NB4 (cell line): ENCODE results near the gene TRIM6.
A peak's percentile ranks its signal among the peaks of the same experiment; 100 is the strongest.

Experiments used
- DNase-seq: peaks from one replicate; pipeline ENCODE4 v3.0.0; 2010; ENCODE audit warnings: low read depth
- H3K4me3 ChIP-seq: one replicate; pipeline ENCODE4 v1.5.1; 2011; ENCODE audit warnings: mild to moderate bottlenecking, low read depth, low read length, moderate library complexity
- CTCF ChIP-seq: IDR thresholded peaks from one replicate; pipeline ENCODE4 v1.5.1; 2012; ENCODE audit warnings: low read depth, low read length
- MAX ChIP-seq: IDR thresholded peaks from 2 replicates; pipeline ENCODE4 v1.6.1; 2011; ENCODE audit warnings: low read depth, low read length
- MYC ChIP-seq: IDR thresholded peaks from 2 replicates; pipeline ENCODE4 v1.6.1; 2011; ENCODE audit warnings: low read depth, low read length
- POLR2A ChIP-seq: IDR thresholded peaks from 2 replicates; pipeline ENCODE4 v1.6.1; 2011; ENCODE audit warnings: mild to moderate bottlenecking; ENCODE audit not compliant: insufficient read length; ENCODE audit errors: extremely low read depth

Gene TRIM6

GRCh38 chr11:5557751-5558150 is 38.7 kb upstream of the TRIM6 start:
- H3K4me3 ChIP-seq: no peak overlapping the region
- no peak for DNase-seq
- no peak for TF ChIP-seq MYC
- TF ChIP-seq CTCF: no peak
- TF ChIP-seq POLR2A: no peak
- TF ChIP-seq MAX: no peak

- no peak overlapping the region for H3K4me3 ChIP-seq
- TF ChIP-seq MYC: no peak
- DNase-seq: peak; percentile 11
These were observed 32.0 kb upstream of the TRIM6 start for GRCh38 chr11:5564259-5565019.

- no peak for DNase-seq
- H3K4me3 ChIP-seq: no peak overlapping the region
- TF ChIP-seq MYC (no peak), CTCF (no peak), MAX (no peak), POLR2A (no peak)
These were observed 21.8 kb upstream of the TRIM6 start for GRCh38 chr11:5574654-5575053.

GRCh38 chr11:5575152-5575551 is 21.3 kb upstream of the TRIM6 start:
- TF ChIP-seq MYC (no peak), CTCF (no peak), MAX (no peak), POLR2A (no peak)
- no peak for DNase-seq
- H3K4me3 ChIP-seq: no peak overlapping the region

GRCh38 chr11:5577101-5577500 is 19.3 kb upstream of the TRIM6 start:
- no peak overlapping the region for H3K4me3 ChIP-seq
- no peak for DNase-seq
- no peak for TF ChIP-seq MAX
- no peak for TF ChIP-seq MYC
- TF ChIP-seq CTCF: no peak

GRCh38 chr11:5580577-5580976 is 15.9 kb upstream of the TRIM6 start, which contains the start of gene OR52B6:
Gene OR52B6, plus strand, starts transcription at chr11:5580877. Its CDS starts 0 bp downstream, at chr11:5580877.
- DNase-seq: no peak
- TF ChIP-seq POLR2A: no peak
- TF ChIP-seq CTCF: no peak
- no peak for TF ChIP-seq MYC
- TF ChIP-seq MAX: no peak
- no peak within 1 kb of the TSS for H3K4me3 ChIP-seq
